Muscle layer of colon (tissue), 2 donors: ENCODE data around the gene ALK.

Experiments
- H3K27ac ChIP-seq: one replicate; pipeline ENCODE4 v1.7.0; 2013; ENCODE audit warnings: low read depth, mild to moderate bottlenecking, low read length, moderate library complexity
- H3K27me3 ChIP-seq, 2 donors: one replicate each; pipeline ENCODE4 v1.7.0; 2013; ENCODE audit warnings: low read length in 2 of 2, mild to moderate bottlenecking in 2 of 2; ENCODE audit not compliant: insufficient read depth in 2 of 2, control insufficient read depth in 1 of 2
- H3K36me3 ChIP-seq: one replicate; pipeline ENCODE4 v1.7.0; 2013; ENCODE audit warnings: mild to moderate bottlenecking, low read length; ENCODE audit not compliant: insufficient read depth
- H3K4me1 ChIP-seq: one replicate; pipeline ENCODE4 v1.7.0; 2013; ENCODE audit warnings: mild to moderate bottlenecking, low read length; ENCODE audit not compliant: insufficient read depth
- H3K4me3 ChIP-seq, 2 donors: one replicate each; pipeline ENCODE4 v1.7.0; 2013; ENCODE audit warnings: low read length in 2 of 2, low read depth in 1 of 2, mild to moderate bottlenecking in 1 of 2, moderate library complexity in 1 of 2
- H3K9ac ChIP-seq: one replicate; pipeline ENCODE4 v1.7.0; 2013; ENCODE audit warnings: low read length
- H3K9me3 ChIP-seq: one replicate; pipeline ENCODE4 v1.7.0; 2013; ENCODE audit warnings: mild to moderate bottlenecking, low read length
- donor health status: abdominal sarcoma.
- donor health status: Adenocarcinoma of cecum.

Gene ALK

DNA sequence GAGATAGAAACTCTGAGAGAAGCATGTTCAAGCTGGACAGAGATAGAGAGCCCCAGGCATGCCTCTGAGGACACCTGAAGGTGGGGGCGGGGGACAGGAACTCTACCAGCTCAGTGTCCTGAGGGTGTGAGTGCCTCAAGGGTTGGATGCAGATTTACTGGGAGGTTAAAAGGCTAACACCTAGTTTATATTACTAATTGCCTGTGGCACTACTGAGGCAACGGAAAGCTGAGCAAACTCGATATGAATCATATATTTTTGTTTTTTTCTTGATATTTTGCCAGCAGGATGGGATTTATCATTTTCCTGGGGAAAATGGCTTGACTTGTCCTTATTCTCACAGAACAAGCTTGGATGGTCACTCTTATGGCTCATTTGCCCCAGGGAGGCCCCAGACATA, 319.5 kb downstream of the ALK start:
- no peaks in the 10 kb centered on the region for H3K9me3 ChIP-seq
- no peak overlapping the region for H3K27ac ChIP-seq
- no peaks in the 10 kb centered on the region for H3K36me3 ChIP-seq

GRCh38 chr2:29601321-29601720, 320.1 kb downstream of the ALK start:
- H3K36me3 ChIP-seq: no peaks in the 10 kb centered on the region
- H3K4me1 ChIP-seq: no peaks in the 10 kb centered on the region
- H3K27me3 ChIP-seq: no peaks in the 10 kb centered on the region
- no peaks in the 10 kb centered on the region for H3K9me3 ChIP-seq
- H3K27ac ChIP-seq: no peak overlapping the region
- H3K4me3 ChIP-seq: no peak overlapping the region
- no peak overlapping the region for H3K9ac ChIP-seq

More for the DNA sequence above, 319.5 kb downstream of the ALK start:
- H3K27me3 ChIP-seq: no peaks in the 10 kb centered on the region
- H3K9ac ChIP-seq: no peak overlapping the region
- H3K4me1 ChIP-seq: no peaks in the 10 kb centered on the region
- no peak overlapping the region for H3K4me3 ChIP-seq

DNA sequence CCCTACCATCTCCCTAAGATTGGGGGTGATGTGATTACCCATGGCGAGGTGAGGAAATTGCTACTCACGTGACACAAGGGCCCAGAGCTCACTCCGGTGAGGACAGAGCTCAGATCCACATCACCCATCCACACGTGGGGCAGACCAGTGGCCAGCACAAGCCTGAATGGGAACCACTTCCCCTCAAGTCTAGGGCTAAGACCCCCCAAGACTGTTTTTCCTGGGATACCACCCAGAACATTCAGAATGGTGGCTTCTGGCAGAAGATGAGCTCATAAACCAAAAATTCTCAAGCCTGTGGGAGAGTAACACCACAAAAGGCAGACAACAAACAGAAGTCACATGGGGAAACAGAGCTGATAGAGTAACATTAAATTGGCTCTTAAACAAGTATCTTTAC, 321.4 kb downstream of the ALK start:
- no peaks in the 10 kb centered on the region for H3K36me3 ChIP-seq
- no peaks in the 10 kb centered on the region for H3K9me3 ChIP-seq
- no peaks in the 10 kb centered on the region for H3K27me3 ChIP-seq
- no peak overlapping the region for H3K4me3 ChIP-seq
- no peaks in the 10 kb centered on the region for H3K4me1 ChIP-seq
- H3K9ac ChIP-seq: no peak overlapping the region
- H3K27ac ChIP-seq: no peak overlapping the region

GRCh38 chr2:29598978-29599377, 322.4 kb downstream of the ALK start:
- no peaks in the 10 kb centered on the region for H3K9me3 ChIP-seq
- no peak overlapping the region for H3K9ac ChIP-seq
- H3K27ac ChIP-seq: no peak overlapping the region
- no peaks in the 10 kb centered on the region for H3K27me3 ChIP-seq
- no peak overlapping the region for H3K4me3 ChIP-seq
- H3K4me1 ChIP-seq: no peaks in the 10 kb centered on the region
- no peaks in the 10 kb centered on the region for H3K36me3 ChIP-seq

DNA sequence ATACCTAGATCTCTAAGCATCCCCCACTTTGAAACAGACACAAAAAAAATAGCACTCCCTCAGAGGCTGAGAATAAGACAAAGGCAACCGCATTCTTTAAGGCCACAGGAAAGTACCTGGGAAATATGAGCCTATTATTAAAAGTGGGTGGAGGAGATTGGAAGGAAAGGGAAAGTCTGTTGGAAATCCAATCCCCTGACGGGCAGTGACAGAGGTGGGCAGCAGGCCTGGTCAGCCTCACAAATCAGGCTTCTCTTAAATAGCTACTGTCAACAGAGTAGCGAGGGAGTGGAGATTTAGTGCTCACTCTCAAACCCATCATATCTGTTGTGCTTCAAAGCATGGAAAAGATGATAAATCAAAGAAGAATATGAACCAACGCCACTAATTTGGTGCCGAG, 324.4 kb downstream of the ALK start:
- Histone ChIP-seq H3K9ac (no peak overlapping the region), H3K27me3 (no peaks in the 10 kb centered on the region), H3K36me3 (no peaks in the 10 kb centered on the region), H3K27ac (no peak overlapping the region), H3K4me1 (no peaks in the 10 kb centered on the region), H3K4me3 (no peak overlapping the region), H3K9me3 (no peaks in the 10 kb centered on the region)

DNA sequence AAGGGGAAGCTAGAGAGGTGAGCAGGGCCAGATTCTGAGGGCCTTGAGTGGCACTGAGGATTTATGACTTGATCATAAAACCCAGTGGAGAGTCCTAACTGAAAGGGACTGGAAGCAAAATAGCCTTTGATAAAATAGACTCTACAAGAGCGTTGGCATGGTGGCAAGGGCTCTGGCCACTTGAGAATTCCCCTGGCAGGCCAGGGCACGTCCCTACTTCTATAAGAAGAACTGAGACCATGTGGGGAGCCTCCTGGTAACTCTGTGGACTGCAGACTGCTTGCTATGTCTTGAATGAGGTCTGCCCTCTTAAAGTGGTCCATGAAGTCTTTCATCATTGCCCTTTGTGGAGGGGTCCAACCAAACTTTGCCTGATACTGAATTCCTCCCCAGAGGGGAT, 324.8 kb downstream of the ALK start:
- Histone ChIP-seq H3K4me1 (no peaks in the 10 kb centered on the region), H3K4me3 (no peak overlapping the region), H3K27me3 (no peaks in the 10 kb centered on the region), H3K27ac (no peak overlapping the region), H3K9ac (no peak overlapping the region), H3K9me3 (no peaks in the 10 kb centered on the region), H3K36me3 (no peaks in the 10 kb centered on the region)

GRCh38 chr2:29591600-29591999, 329.8 kb downstream of the ALK start:
- H3K4me3 ChIP-seq: no peak overlapping the region
- H3K4me1 ChIP-seq: no peaks in the 10 kb centered on the region
- no peak overlapping the region for H3K9ac ChIP-seq
- H3K27ac ChIP-seq: no peak overlapping the region
- no peaks in the 10 kb centered on the region for H3K36me3 ChIP-seq
- H3K9me3 ChIP-seq: no peaks in the 10 kb centered on the region
- no peaks in the 10 kb centered on the region for H3K27me3 ChIP-seq

- Histone ChIP-seq H3K4me1 (no peaks in the 10 kb centered on the region), H3K27ac (no peak overlapping the region), H3K9me3 (no peaks in the 10 kb centered on the region), H3K4me3 (no peak overlapping the region), H3K27me3 (no peaks in the 10 kb centered on the region), H3K9ac (no peak overlapping the region), H3K36me3 (no peaks in the 10 kb centered on the region)
Measured at GRCh38 chr2:29590211-29590610, 331.2 kb downstream of the ALK start.

DNA sequence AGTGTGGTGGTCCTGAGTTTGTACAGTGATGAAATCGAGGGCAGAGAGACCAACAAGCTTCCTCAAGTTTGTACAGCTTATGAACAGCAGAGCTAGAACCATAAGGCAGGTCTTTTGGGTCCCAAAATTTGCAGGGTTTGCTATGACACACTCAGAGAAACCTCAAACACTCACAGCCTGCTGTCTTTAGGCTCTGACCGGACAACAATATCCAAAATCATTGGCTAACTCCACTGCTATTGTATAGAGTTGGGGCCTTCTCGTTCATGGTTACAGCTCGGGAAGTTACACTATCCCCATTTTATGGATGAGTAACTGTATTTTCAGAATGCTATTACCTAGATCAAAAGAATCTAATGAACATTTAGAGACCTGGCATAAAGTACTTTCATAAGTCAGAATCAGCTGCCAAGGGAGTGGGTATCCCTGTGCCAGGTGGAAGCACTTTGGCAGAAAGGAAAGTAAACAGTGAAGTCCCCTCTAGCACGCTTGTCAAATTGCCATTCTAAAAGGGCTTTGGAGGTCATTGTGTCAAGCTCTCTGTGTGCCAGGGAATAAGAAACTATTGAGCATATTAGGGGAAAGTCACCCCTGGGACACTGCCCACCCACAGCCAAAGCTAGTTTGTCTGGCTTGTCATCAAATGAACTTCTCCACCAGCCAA, 331.8 kb downstream of the ALK start:
- Histone ChIP-seq H3K4me3 (no peak overlapping the region), H3K27me3 (no peaks in the 10 kb centered on the region), H3K36me3 (no peaks in the 10 kb centered on the region), H3K9me3 (no peaks in the 10 kb centered on the region), H3K27ac (no peak overlapping the region), H3K9ac (no peak overlapping the region), H3K4me1 (no peaks in the 10 kb centered on the region)

GRCh38 chr2:29587402-29588190, 333.8 kb downstream of the ALK start:
- no peaks in the 10 kb centered on the region for H3K9me3 ChIP-seq
- no peak overlapping the region for H3K9ac ChIP-seq
- H3K27ac ChIP-seq: no peak overlapping the region
- H3K27me3 ChIP-seq: no peaks in the 10 kb centered on the region
- H3K36me3 ChIP-seq: no peaks in the 10 kb centered on the region
- no peaks in the 10 kb centered on the region for H3K4me1 ChIP-seq
- no peak overlapping the region for H3K4me3 ChIP-seq

- Histone ChIP-seq H3K36me3 (no peaks in the 10 kb centered on the region), H3K9me3 (no peaks in the 10 kb centered on the region), H3K4me1 (no peaks in the 10 kb centered on the region), H3K4me3 (no peak overlapping the region), H3K27ac (no peak overlapping the region), H3K27me3 (no peaks in the 10 kb centered on the region), H3K9ac (no peak overlapping the region)
Measured at GRCh38 chr2:29586919-29587318, 334.5 kb downstream of the ALK start.
